ENCODE results near the gene PCSK1. TPM values are rescaled to one million over a fixed set of nuclear protein-coding genes. Genes with fewer than 3 reads are reported as not detected.

Gene PCSK1
- total RNA-seq, result 3.2 TPM

DNA sequence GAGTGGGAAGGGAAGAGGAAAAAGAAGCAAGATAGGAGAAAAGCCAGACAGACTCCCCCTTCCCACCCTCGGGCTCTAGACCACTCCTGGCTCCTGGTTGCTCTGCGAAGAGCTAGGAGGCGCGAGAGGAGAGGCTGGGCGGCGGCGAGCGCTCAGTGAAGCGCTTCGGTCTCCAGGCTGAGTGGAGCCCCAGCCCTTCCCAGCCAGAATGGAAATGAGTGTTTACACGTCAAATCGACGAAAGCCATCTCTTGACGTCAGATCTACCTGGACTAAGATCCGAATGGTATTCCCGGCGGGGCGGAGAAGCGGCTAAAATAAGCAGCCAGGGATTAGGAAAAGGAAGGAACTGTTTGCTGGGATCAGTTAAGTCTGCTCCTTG is at the start of gene PCSK1:
TSS of gene PCSK1 (minus strand) at position 183 of the 382 bp plus-strand sequence. CDS start 206 bp downstream, outside the sequence.
- no peaks in the 10 kb centered on the region for H3K36me3 ChIP-seq
- peaks cover 0 to 7% of the 10 kb centered on the region in 2 donors for H3K4me1 ChIP-seq
- intact Hi-C loops (cut with DNase I), result no loop called here
- H3K27ac ChIP-seq, result no peak within 1 kb of the TSS
- H3K27me3 ChIP-seq, result no peaks in the 10 kb centered on the region
- DNase-seq (ENCODE audit: low spot score in 2 of 2), result no peak
- TF ChIP-seq, protein P1, sequence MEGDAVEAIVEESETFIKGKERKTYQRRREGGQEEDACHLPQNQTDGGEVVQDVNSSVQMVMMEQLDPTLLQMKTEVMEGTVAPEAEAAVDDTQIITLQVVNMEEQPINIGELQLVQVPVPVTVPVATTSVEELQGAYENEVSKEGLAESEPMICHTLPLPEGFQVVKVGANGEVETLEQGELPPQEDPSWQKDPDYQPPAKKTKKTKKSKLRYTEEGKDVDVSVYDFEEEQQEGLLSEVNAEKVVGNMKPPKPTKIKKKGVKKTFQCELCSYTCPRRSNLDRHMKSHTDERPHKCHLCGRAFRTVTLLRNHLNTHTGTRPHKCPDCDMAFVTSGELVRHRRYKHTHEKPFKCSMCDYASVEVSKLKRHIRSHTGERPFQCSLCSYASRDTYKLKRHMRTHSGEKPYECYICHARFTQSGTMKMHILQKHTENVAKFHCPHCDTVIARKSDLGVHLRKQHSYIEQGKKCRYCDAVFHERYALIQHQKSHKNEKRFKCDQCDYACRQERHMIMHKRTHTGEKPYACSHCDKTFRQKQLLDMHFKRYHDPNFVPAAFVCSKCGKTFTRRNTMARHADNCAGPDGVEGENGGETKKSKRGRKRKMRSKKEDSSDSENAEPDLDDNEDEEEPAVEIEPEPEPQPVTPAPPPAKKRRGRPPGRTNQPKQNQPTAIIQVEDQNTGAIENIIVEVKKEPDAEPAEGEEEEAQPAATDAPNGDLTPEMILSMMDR (IDR thresholded peaks at IDR 0.05), result no peak
- H3K4me3 ChIP-seq, result peak within 1 kb of the TSS; percentile 18 to 27
- H3K9me3 ChIP-seq, result no peaks in the 10 kb centered on the region

DNA sequence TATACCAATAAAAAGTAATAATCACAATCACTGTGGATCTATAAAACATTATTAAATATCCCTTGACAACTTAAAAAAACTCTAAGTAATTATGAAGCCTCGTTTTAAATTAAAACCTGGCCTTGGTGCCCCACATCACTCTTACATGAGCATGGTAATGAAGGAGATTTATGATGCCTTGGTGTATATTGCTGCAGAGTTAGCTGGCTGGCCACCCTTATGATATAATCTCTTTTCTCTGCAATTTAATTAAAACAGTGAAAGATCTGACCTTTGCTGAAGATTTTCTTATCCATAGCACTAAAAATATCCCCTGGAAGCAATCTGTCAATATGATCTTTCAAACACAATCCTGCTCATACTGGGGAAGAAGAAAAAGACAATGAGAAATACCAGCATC is 48.8 kb upstream of the PCSK1 start:
- Histone ChIP-seq H3K9me3 (no peaks in the 10 kb centered on the region), H3K4me1 (no peaks in the 10 kb centered on the region), H3K4me3 (no peak overlapping the region), H3K36me3 (no peaks in the 10 kb centered on the region), H3K27me3 (no peaks in the 10 kb centered on the region), H3K27ac (no peak overlapping the region)
- intact Hi-C loops (cut with DNase I), result no loop called here
- DNase-seq (ENCODE audit: low spot score in 2 of 2), result no peak
- TF ChIP-seq, protein P1 (IDR thresholded peaks at IDR 0.05), result no peak

DNA sequence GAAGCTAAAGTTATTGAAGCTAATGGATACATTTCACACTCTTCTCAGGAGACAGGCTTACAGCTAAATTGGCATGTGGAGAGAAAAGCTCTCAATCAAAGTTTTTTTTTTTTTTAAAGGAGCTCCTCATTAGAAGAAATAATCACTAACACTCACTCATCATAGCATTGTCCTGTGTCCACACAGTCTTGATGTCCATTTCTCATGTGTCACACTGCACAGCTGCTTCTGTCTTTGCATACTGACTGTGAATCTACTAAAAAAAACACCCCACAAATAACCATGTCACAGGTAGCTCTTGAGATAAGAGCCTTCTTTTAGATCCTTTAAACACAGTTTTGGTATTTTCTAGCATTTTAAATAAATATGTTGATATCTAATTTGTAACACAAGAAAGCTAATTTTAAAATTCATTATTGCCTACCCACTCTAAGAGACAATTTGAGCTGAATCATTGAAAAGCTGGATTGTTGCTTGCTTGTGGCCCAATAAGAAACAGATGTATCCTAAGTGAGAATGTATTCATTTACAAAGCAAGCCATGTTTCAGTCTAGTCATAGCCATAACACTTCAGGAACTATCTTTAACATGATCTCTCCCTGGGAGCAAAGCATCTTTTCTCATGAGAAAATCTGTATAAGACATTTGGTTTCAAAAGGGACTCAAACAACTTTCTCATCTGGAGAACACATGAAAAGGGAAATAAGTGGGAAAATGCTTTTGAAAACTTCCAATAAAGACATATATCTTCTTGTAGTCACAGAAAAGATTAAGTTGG is 48.1 kb upstream of the PCSK1 start:
- TF ChIP-seq, protein P1 (IDR thresholded peaks at IDR 0.05), result no peak
- no peaks in the 10 kb centered on the region for H3K9me3 ChIP-seq
- H3K36me3 ChIP-seq, result no peaks in the 10 kb centered on the region
- intact Hi-C loops (cut with DNase I), result no loop called here
- no peak for DNase-seq (ENCODE audit: low spot score in 2 of 2)
- H3K27ac ChIP-seq, result no peak overlapping the region
- no peak overlapping the region for H3K4me3 ChIP-seq
- no peaks in the 10 kb centered on the region for H3K4me1 ChIP-seq
- H3K27me3 ChIP-seq, result no peaks in the 10 kb centered on the region

DNA sequence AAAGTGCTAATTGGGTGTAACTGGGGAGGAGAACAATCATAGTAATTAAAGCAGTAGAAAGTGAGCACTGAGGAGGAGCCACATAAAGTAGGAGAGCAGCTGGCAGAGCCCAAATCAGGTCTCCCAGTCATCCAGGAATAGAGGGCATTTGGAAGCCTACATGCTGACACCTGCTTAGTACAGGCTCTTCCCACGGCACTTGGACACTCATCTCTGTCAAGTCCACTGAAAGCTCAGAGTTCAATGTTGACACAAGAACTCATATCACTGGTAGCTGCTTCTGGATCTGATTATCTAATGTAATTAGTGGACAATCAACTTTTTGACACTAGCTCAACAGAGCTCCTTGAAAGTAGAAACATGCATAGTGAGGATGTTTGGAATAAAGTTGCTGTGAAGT is 45.9 kb upstream of the PCSK1 start:
- TF ChIP-seq, protein P1 (IDR thresholded peaks at IDR 0.05), result no peak
- intact Hi-C loops (cut with DNase I), result no loop called here
- no peaks in the 10 kb centered on the region for H3K27me3 ChIP-seq
- H3K4me3 ChIP-seq, result no peak overlapping the region
- H3K27ac ChIP-seq, result no peak overlapping the region
- H3K9me3 ChIP-seq, result no peaks in the 10 kb centered on the region
- DNase-seq (ENCODE audit: low spot score in 2 of 2), result no peak
- no peaks in the 10 kb centered on the region for H3K36me3 ChIP-seq
- H3K4me1 ChIP-seq, result no peaks in the 10 kb centered on the region

DNA sequence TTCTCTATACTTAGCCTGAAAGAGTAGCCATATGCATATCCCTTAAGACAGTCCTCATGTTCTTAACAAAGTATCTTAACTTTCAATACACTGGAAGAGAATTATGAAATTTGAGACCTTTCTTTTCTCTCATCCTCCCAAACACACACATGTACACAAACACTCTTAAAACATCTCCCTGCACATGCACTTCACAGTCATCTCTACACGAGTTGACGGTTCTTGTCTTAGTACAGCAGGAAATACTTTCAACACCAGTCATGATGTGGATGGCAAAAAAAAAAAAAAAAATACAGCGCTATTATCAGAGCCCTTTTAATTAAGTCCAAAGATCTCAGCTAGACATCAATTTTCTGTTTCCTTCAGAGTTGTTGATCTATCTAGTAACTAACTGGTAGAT is 43.6 kb upstream of the PCSK1 start:
- no peak for DNase-seq (ENCODE audit: low spot score in 2 of 2)
- TF ChIP-seq, protein P1 (IDR thresholded peaks at IDR 0.05), result no peak
- intact Hi-C loops (cut with DNase I), result no loop called here
- no peaks in the 10 kb centered on the region for H3K4me1 ChIP-seq
- H3K9me3 ChIP-seq, result no peaks in the 10 kb centered on the region
- no peak overlapping the region for H3K4me3 ChIP-seq
- H3K27me3 ChIP-seq, result no peaks in the 10 kb centered on the region
- H3K36me3 ChIP-seq, result no peaks in the 10 kb centered on the region
- no peak overlapping the region for H3K27ac ChIP-seq
